SJCRH30 (cell line): ENCODE results near the gene MLEC. TPM values are rescaled to one million over a fixed set of nuclear protein-coding genes. Genes with fewer than 3 reads are reported as not detected.

Source experiments
- DNase-seq, 2 experiments: peaks; one replicate each; pipeline ENCODE4 v3.0.0-alpha.2; 2015 to 2020
- H3K27ac ChIP-seq: fragments of 250-450 bp; sonication (Bioruptor Pico); 2 replicates; pipeline ENCODE4 v1.5.1; 2020; ENCODE audit warnings: mild to moderate bottlenecking, moderate library complexity
- H3K27me3 ChIP-seq: fragments of 250-450 bp; sonication (Bioruptor Pico); 2 replicates; pipeline ENCODE4 v1.5.1; 2020; ENCODE audit warnings: mild to moderate bottlenecking, moderate library complexity
- H3K36me3 ChIP-seq: fragments of 250-450 bp; sonication (Bioruptor Pico); 2 replicates; pipeline ENCODE4 v1.5.1; 2020; ENCODE audit warnings: mild to moderate bottlenecking, moderate library complexity
- H3K4me1 ChIP-seq: fragments of 250-450 bp; sonication (Bioruptor Pico); 2 replicates; pipeline ENCODE4 v1.5.1; 2020; ENCODE audit warnings: mild to moderate bottlenecking, moderate library complexity
- H3K4me3 ChIP-seq: fragments of 250-450 bp; sonication (Bioruptor Pico); 2 replicates; pipeline ENCODE4 v1.5.1; 2020; ENCODE audit warnings: mild to moderate bottlenecking, moderate library complexity
- H3K9me3 ChIP-seq: fragments of 250-450 bp; sonication (Bioruptor Pico); replicated peaks from 2 replicates; pipeline ENCODE4 v1.5.1; 2020; ENCODE audit warnings: mild to moderate bottlenecking, moderate library complexity
- total RNA-seq: library from RNA; depleted of rRNA; stranded (reverse); fragments of >200 nt; shearing (Covaris generic); gene quantifications from 2 replicates; pipeline ENCODE4 v1.2.3, GENCODE V29; 2014

MLEC gene
- total RNA-seq, 1 experiment from 2014 or later = 83.1 TPM

GRCh38 chr12:120713861-120714482 is 27.0 kb downstream of the MLEC start:
- Histone ChIP-seq H3K27ac (no peak overlapping the region), H3K4me3 (no peak overlapping the region), H3K9me3 (no peaks in the 10 kb centered on the region), H3K36me3 (peaks cover 17% of the 10 kb centered on the region), H3K27me3 (no peaks in the 10 kb centered on the region), H3K4me1 (no peaks in the 10 kb centered on the region)
- peak; percentile 78 to 91 for DNase-seq

- Histone ChIP-seq H3K27ac (no peak overlapping the region), H3K36me3 (peaks cover 32% of the 10 kb centered on the region), H3K4me1 (no peaks in the 10 kb centered on the region), H3K27me3 (no peaks in the 10 kb centered on the region), H3K9me3 (no peaks in the 10 kb centered on the region), H3K4me3 (no peak overlapping the region)
- DNase-seq = no peak
Observed at GRCh38 chr12:120718055-120718454, 31.1 kb downstream of the MLEC start.

GRCh38 chr12:120719072-120719471 is 32.1 kb downstream of the MLEC start:
- H3K4me1 ChIP-seq = no peaks in the 10 kb centered on the region
- peaks cover 32% of the 10 kb centered on the region for H3K36me3 ChIP-seq
- H3K27ac ChIP-seq = no peak overlapping the region

GRCh38 chr12:120719496-120720233 is 32.7 kb downstream of the MLEC start:
- Histone ChIP-seq H3K9me3 (no peaks in the 10 kb centered on the region), H3K27me3 (no peaks in the 10 kb centered on the region), H3K4me1 (no peaks in the 10 kb centered on the region), H3K27ac (no peak overlapping the region), H3K36me3 (peaks cover 28% of the 10 kb centered on the region), H3K4me3 (no peak overlapping the region)
- DNase-seq = no peak

More at GRCh38 chr12:120719072-120719471, 32.1 kb downstream of the MLEC start:
- DNase-seq = no peak
- Histone ChIP-seq H3K4me3 (no peak overlapping the region), H3K9me3 (no peaks in the 10 kb centered on the region), H3K27me3 (no peaks in the 10 kb centered on the region)

- peaks cover 24% of the 10 kb centered on the region for H3K36me3 ChIP-seq
- H3K27ac ChIP-seq = no peak overlapping the region
Observed at GRCh38 chr12:120720234-120720986, 33.5 kb downstream of the MLEC start.

GRCh38 chr12:120720987-120721801 is 34.2 kb downstream of the MLEC start:
- no peaks in the 10 kb centered on the region for H3K4me1 ChIP-seq
- peaks cover 21% of the 10 kb centered on the region for H3K36me3 ChIP-seq
- H3K27me3 ChIP-seq = no peaks in the 10 kb centered on the region
- H3K27ac ChIP-seq = no peak overlapping the region
- no peaks in the 10 kb centered on the region for H3K9me3 ChIP-seq
- no peak overlapping the region for H3K4me3 ChIP-seq
- no peak for DNase-seq

More at GRCh38 chr12:120720234-120720986, 33.5 kb downstream of the MLEC start:
- Histone ChIP-seq H3K4me3 (no peak overlapping the region), H3K9me3 (no peaks in the 10 kb centered on the region), H3K4me1 (no peaks in the 10 kb centered on the region), H3K27me3 (no peaks in the 10 kb centered on the region)
- no peak for DNase-seq

GRCh38 chr12:120721866-120722265 is 34.9 kb downstream of the MLEC start:
- Histone ChIP-seq H3K27me3 (no peaks in the 10 kb centered on the region), H3K4me3 (no peak overlapping the region), H3K4me1 (no peaks in the 10 kb centered on the region), H3K36me3 (peaks cover 20% of the 10 kb centered on the region), H3K9me3 (no peaks in the 10 kb centered on the region), H3K27ac (no peak overlapping the region)
- DNase-seq = no peak

- Histone ChIP-seq H3K27me3 (no peaks in the 10 kb centered on the region), H3K4me1 (no peaks in the 10 kb centered on the region), H3K27ac (no peak overlapping the region), H3K9me3 (no peaks in the 10 kb centered on the region), H3K36me3 (peaks cover 20% of the 10 kb centered on the region), H3K4me3 (no peak overlapping the region)
- DNase-seq = no peak
Observed at GRCh38 chr12:120722784-120723183, 35.8 kb downstream of the MLEC start.

GRCh38 chr12:120724720-120725119 is 37.8 kb downstream of the MLEC start:
- peak overlapping the region; percentile 63; the same call in 1 of the 2 replicates for H3K4me3 ChIP-seq
- H3K36me3 ChIP-seq = peaks cover 7% of the 10 kb centered on the region; the same call in 1 of the 2 replicates
- no peaks in the 10 kb centered on the region for H3K4me1 ChIP-seq
- H3K27ac ChIP-seq = no peak overlapping the region
- no peaks in the 10 kb centered on the region for H3K27me3 ChIP-seq
- DNase-seq = no peak
- H3K9me3 ChIP-seq = no peaks in the 10 kb centered on the region

GRCh38 chr12:120725151-120725658 is 38.3 kb downstream of the MLEC start:
- Histone ChIP-seq H3K27me3 (no peaks in the 10 kb centered on the region), H3K4me3 (peak overlapping the region; percentile 63), H3K27ac (no peak overlapping the region), H3K9me3 (no peaks in the 10 kb centered on the region), H3K36me3 (0 out of 2 replicates have a peak, but pooled peaks cover 3% of the 10 kb centered on the region), H3K4me1 (no peaks in the 10 kb centered on the region)
- no peak for DNase-seq

- peak within 1 kb of the TSS; percentile 63 for H3K4me3 ChIP-seq
- H3K36me3 ChIP-seq = 0 out of 2 replicates have a peak, but pooled peaks cover 3% of the 10 kb centered on the region
- H3K27me3 ChIP-seq = no peaks in the 10 kb centered on the region
- no peak within 1 kb of the TSS for H3K27ac ChIP-seq
- no peaks in the 10 kb centered on the region for H3K4me1 ChIP-seq
- DNase-seq = peak; percentile 64 to 75
- H3K9me3 ChIP-seq = no peaks in the 10 kb centered on the region
Observed at GRCh38 chr12:120725659-120726509, 38.9 kb downstream of the MLEC start, which contains the start of gene ACADS. Gene ACADS (plus strand): TSS chr12:120725826. CDS start chr12:120725886, 60 bp downstream.

- H3K36me3 ChIP-seq = no peaks in the 10 kb centered on the region
- H3K4me3 ChIP-seq = no peak overlapping the region
- no peaks in the 10 kb centered on the region for H3K27me3 ChIP-seq
- DNase-seq = no peak
- H3K4me1 ChIP-seq = no peaks in the 10 kb centered on the region
- no peaks in the 10 kb centered on the region for H3K9me3 ChIP-seq
- no peak overlapping the region for H3K27ac ChIP-seq
Observed at GRCh38 chr12:120726510-120726793, 39.5 kb downstream of the MLEC start.

GRCh38 chr12:120726961-120727360 is 40.0 kb downstream of the MLEC start:
- Histone ChIP-seq H3K36me3 (no peaks in the 10 kb centered on the region), H3K27ac (no peak overlapping the region), H3K4me1 (no peaks in the 10 kb centered on the region), H3K27me3 (no peaks in the 10 kb centered on the region), H3K4me3 (no peak overlapping the region), H3K9me3 (no peaks in the 10 kb centered on the region)
- DNase-seq = no peak
